Fibroblast of mammary gland (primary cell): ENCODE data around the gene CPSF4L.

Experiments used
- DNase-seq: peaks from one replicate; pipeline ENCODE4 v3.0.0-alpha.2; 2010; ENCODE audit warnings: low read depth
- H3K4me3 ChIP-seq: 2 replicates; pipeline ENCODE4 v1.5.1; 2011; ENCODE audit warnings: low read depth, mild to moderate bottlenecking, low read length, moderate library complexity; ENCODE audit not compliant: control insufficient read depth
- CTCF ChIP-seq: conservative IDR thresholded peaks from 2 replicates; pipeline ENCODE4 v1.5.1; 2011; ENCODE audit warnings: low read depth, low read length, inconsistent platforms; ENCODE audit not compliant: control insufficient read depth, insufficient read depth

CPSF4L gene

GRCh38 chr17:73226556-73227172 is 35.0 kb downstream of the CPSF4L start:
- TF ChIP-seq CTCF: no peak
- H3K4me3 ChIP-seq: no peak overlapping the region
- DNase-seq: no peak

GRCh38 chr17:73224663-73225305 is 36.9 kb downstream of the CPSF4L start:
- TF ChIP-seq CTCF: no peak
- H3K4me3 ChIP-seq: no peak overlapping the region
- no peak for DNase-seq

GRCh38 chr17:73224237-73224636 is 37.4 kb downstream of the CPSF4L start:
- no peak for TF ChIP-seq CTCF
- no peak for DNase-seq
- H3K4me3 ChIP-seq: no peak overlapping the region

- TF ChIP-seq CTCF: no peak
- DNase-seq: no peak
- H3K4me3 ChIP-seq: no peak overlapping the region
These were observed 38.0 kb downstream of the CPSF4L start for GRCh38 chr17:73223626-73224230.

- TF ChIP-seq CTCF: no peak
- no peak for DNase-seq
- H3K4me3 ChIP-seq: no peak overlapping the region
These were observed 46.2 kb downstream of the CPSF4L start for GRCh38 chr17:73215447-73215846.

GRCh38 chr17:73214851-73215250 is 46.8 kb downstream of the CPSF4L start:
- TF ChIP-seq CTCF: no peak
- DNase-seq: no peak
- H3K4me3 ChIP-seq: no peak overlapping the region
